Cerebellar cortex (tissue), 1 donor: Measurements from ENCODE around the gene PEX19.

ENCODE experiments used
- DNase-seq: peaks from one replicate; pipeline ENCODE4 v3.0.0-alpha.2; 2015; ENCODE audit warnings: low spot score

The PEX19 gene

GRCh38 chr1:160238408-160238807, 46.5 kb downstream of the PEX19 start:
- no peak for DNase-seq

- no peak for DNase-seq
Observed at GRCh38 chr1:160237558-160237957, 47.4 kb downstream of the PEX19 start.

- no peak for DNase-seq
Observed at GRCh38 chr1:160236806-160237205, 48.1 kb downstream of the PEX19 start.

- no peak for DNase-seq
Observed at GRCh38 chr1:160232911-160233310, 52.0 kb downstream of the PEX19 start.

GRCh38 chr1:160228431-160228830, 56.5 kb downstream of the PEX19 start:
- no peak for DNase-seq

GRCh38 chr1:160227561-160227960, 57.4 kb downstream of the PEX19 start:
- no peak for DNase-seq

- no peak for DNase-seq
Observed at GRCh38 chr1:160227034-160227433, 57.9 kb downstream of the PEX19 start.
